IPS-15b (cell line): ENCODE measurements around the gene PRR16.
"Not testable (repeated sequence)": the region's sequence is repeated elsewhere in the genome, so short reads cannot be mapped to it uniquely, and the experiment has no call there.

Experiments used
- H3K27me3 ChIP-seq: one replicate; pipeline ENCODE4 v1.6.1; 2013; ENCODE audit warnings: low read length; ENCODE audit not compliant: control insufficient read depth, insufficient read depth
- H3K36me3 ChIP-seq: one replicate; pipeline ENCODE4 v1.6.1; 2013; ENCODE audit warnings: low read length; ENCODE audit not compliant: control insufficient read depth, insufficient read depth
- H3K4me1 ChIP-seq: one replicate; pipeline ENCODE4 v1.6.1; 2013; ENCODE audit warnings: mild to moderate bottlenecking, low read length; ENCODE audit not compliant: control insufficient read depth, insufficient read depth
- H3K4me3 ChIP-seq: one replicate; pipeline ENCODE4 v1.5.1; 2013; ENCODE audit warnings: low read depth, low read length
- H3K9ac ChIP-seq: one replicate; pipeline ENCODE4 v1.6.1; 2013; ENCODE audit warnings: low read depth, mild to moderate bottlenecking, low read length
- H3K9me3 ChIP-seq: one replicate; pipeline ENCODE4 v1.6.1; 2013; ENCODE audit warnings: mild to moderate bottlenecking, low read length; ENCODE audit not compliant: control insufficient read depth, insufficient read depth

Gene PRR16

GRCh38 chr5:120682851-120683250, 218.8 kb downstream of the PRR16 start:
- no peak overlapping the region for H3K4me3 ChIP-seq
- H3K27me3 ChIP-seq: no peaks in the 10 kb centered on the region
- no peak overlapping the region for H3K9ac ChIP-seq
- H3K4me1 ChIP-seq: peaks cover 4% of the 10 kb centered on the region
- H3K36me3 ChIP-seq: no peaks in the 10 kb centered on the region
- no peaks in the 10 kb centered on the region for H3K9me3 ChIP-seq

DNA sequence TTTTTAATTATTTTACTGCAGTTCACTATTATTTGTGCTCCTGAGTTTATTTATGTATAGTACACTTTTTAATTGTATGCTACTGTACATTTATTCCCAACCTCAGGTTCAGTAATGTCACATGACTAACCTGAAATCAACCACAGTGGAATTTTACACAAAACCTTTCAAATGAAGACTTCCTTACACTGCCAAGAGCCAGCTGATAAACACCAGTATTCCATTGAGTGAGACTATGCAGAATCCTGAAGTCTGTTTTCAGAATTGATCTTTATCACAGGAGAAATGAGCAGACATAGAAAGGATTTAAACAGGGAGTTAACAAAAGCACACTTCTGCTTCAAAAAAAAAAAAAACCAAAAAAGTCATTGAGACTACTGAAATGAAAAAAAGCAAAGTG, 219.5 kb downstream of the PRR16 start:
- Histone ChIP-seq H3K27me3 (no peaks in the 10 kb centered on the region), H3K9me3 (no peaks in the 10 kb centered on the region), H3K4me3 (no peak overlapping the region), H3K4me1 (peaks cover 4% of the 10 kb centered on the region), H3K9ac (no peak overlapping the region), H3K36me3 (no peaks in the 10 kb centered on the region)

GRCh38 chr5:120684213-120684612, 220.1 kb downstream of the PRR16 start:
- H3K9ac ChIP-seq: no peak overlapping the region
- peaks cover 4% of the 10 kb centered on the region for H3K4me1 ChIP-seq
- no peak overlapping the region for H3K4me3 ChIP-seq
- no peaks in the 10 kb centered on the region for H3K27me3 ChIP-seq
- H3K36me3 ChIP-seq: no peaks in the 10 kb centered on the region
- no peaks in the 10 kb centered on the region for H3K9me3 ChIP-seq

DNA sequence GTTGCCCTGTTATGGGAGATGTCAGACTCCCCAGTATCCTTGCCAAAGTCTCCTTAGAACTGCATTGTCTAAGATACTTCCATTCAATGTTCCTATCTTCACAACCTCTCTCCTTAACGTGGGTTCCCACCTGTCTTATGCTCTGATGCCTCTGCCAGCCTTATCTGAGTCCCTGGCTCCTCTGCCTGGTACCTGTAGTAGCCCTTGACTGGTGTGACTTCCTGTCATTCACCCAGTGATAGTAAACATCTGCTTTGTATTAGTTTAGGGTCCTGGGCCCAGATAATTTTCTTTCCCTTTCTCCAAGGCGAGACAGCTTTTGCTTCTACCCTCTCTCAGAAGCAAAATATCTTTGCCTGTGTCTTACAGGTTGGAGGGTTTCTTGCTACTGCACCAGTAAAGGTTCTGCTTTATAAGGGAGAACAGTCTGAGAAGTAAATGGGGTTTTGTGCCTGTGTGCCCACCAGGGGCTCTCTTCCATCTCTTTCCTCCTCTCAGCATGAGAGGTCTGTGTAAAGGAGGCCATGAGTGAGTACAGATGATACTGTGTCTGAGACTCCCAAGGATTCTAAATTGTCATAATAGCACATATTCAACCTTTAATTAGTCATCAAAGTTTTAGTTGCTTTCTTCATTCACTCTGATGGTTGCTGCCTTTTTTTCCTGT, 220.8 kb downstream of the PRR16 start:
- Histone ChIP-seq H3K4me3 (no peak overlapping the region), H3K4me1 (peaks cover 4% of the 10 kb centered on the region), H3K36me3 (no peaks in the 10 kb centered on the region), H3K9ac (no peak overlapping the region), H3K27me3 (no peaks in the 10 kb centered on the region), H3K9me3 (no peaks in the 10 kb centered on the region)

- no peaks in the 10 kb centered on the region for H3K9me3 ChIP-seq
- H3K9ac ChIP-seq: no peak overlapping the region
- peaks cover 3% of the 10 kb centered on the region for H3K4me1 ChIP-seq
- no peaks in the 10 kb centered on the region for H3K36me3 ChIP-seq
- no peaks in the 10 kb centered on the region for H3K27me3 ChIP-seq
- no peak overlapping the region for H3K4me3 ChIP-seq
These were observed 226.7 kb downstream of the PRR16 start for GRCh38 chr5:120690621-120691407.

- H3K9ac ChIP-seq: no peak overlapping the region
- no peaks in the 10 kb centered on the region for H3K9me3 ChIP-seq
- H3K36me3 ChIP-seq: no peaks in the 10 kb centered on the region
- no peaks in the 10 kb centered on the region for H3K27me3 ChIP-seq
- H3K4me3 ChIP-seq: no peak overlapping the region
- peaks cover 9% of the 10 kb centered on the region for H3K4me1 ChIP-seq
These were observed 228.2 kb downstream of the PRR16 start for GRCh38 chr5:120692325-120692724.

DNA sequence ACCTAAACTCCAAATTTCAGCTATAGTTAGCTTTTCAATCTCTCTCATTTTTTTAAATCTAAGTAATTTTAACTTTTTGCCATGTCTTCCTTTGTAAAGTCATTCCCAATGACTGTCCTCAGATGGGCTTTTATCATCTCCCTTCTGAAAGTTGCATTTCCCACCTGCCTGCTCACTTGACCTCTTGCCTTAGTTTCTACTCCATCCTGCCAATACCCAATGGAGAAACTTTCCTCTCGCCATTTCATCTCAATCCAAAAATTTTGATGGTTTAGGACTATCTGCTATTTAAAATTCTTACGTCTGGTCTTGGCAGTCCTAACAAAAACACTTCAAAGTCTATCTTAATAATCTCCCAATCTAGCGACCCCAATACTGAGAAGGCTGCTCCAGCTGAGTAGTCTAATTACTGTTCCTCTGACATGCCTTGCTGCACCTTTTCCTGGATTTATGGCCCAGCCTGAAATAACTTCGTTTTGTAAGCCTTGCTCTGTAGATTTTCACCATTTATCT, 231.3 kb downstream of the PRR16 start:
- H3K4me3 ChIP-seq: no peak overlapping the region
- H3K36me3 ChIP-seq: peaks cover 5% of the 10 kb centered on the region
- no peaks in the 10 kb centered on the region for H3K9me3 ChIP-seq
- peaks cover 10% of the 10 kb centered on the region for H3K4me1 ChIP-seq
- no peaks in the 10 kb centered on the region for H3K27me3 ChIP-seq
- H3K9ac ChIP-seq: no peak overlapping the region

DNA sequence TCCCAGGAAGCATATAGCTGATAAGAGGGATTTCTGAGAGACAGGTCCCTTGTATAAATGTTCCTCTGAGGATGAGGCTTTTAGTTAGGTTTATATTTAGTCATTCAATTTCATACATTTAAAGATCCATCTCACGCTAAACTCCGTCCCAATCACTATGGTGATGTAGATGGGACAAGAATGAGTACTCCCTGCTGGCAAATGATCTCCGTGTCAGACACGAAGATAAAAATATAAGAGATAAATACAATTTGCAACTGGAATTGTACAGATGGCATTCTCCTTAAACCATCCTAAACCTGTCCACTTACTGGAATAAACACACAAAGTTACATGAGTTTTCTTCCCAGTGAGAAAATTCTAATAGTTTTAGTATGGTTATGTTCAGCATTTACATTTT, 233.0 kb downstream of the PRR16 start:
- no peaks in the 10 kb centered on the region for H3K9me3 ChIP-seq
- H3K4me1 ChIP-seq: peaks cover 10% of the 10 kb centered on the region
- H3K36me3 ChIP-seq: peaks cover 5% of the 10 kb centered on the region
- H3K4me3 ChIP-seq: peak overlapping the region; percentile 18
- no peaks in the 10 kb centered on the region for H3K27me3 ChIP-seq
- peak overlapping the region; percentile 70 for H3K9ac ChIP-seq

DNA sequence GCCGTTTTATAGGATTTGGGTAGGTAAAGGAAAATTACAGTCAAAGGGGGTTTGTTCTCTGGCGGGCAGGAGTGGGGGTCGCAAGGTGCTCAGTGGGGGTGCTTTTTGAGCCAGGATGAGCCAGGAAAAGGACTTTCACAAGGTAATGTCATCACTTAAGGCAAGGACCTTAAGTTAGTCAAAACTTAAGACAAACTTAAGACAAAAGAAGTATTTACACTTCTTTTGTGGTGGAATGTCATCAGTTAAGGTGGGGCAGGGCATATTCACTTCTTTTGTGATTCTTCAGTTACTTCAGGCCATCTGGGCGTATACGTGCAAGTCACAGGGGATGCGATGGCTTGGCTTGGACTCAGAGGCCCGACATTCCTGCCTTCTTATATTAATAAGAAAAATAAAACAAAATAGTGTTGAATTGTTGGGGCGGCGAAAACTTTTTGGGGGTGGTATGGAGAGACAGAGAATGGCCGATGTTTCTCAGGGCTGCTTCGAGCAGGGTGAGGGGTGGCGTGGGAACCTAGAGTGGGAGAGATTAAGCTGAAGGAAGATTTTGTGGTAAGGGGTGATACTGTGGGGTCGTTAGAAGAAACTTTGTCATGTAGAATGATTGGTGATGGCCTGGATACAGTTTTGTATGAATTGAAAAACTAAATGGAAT, 233.7 kb downstream of the PRR16 start:
- Histone ChIP-seq H3K4me3 (peak overlapping the region; percentile 52), H3K9ac (peak overlapping the region; percentile 47), H3K4me1 (peaks cover 10% of the 10 kb centered on the region)
- H3K27me3 ChIP-seq, H3K9me3 ChIP-seq, H3K36me3 ChIP-seq: not testable (repeated sequence)

DNA sequence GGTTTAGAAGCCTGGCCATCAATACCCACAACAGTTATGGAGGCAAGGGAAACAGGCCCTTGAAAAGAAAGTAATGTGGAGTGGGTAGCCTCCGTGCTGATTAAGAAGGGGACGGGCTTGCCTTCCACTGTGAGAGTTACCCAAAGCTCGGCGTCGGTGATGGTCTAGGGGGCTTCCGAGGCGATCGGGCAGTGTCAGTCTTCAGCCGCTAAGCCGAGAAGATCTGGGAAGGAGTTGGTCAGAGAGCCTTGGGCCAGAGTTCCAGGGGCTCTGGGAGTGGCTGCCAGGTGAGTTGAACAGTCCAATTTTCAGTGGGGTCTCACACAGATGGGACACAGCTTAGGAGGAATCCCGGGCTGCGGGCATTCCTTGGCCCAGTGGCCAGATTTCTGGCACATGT, 236.6 kb downstream of the PRR16 start:
- peak overlapping the region; percentile 54 for H3K9ac ChIP-seq

DNA sequence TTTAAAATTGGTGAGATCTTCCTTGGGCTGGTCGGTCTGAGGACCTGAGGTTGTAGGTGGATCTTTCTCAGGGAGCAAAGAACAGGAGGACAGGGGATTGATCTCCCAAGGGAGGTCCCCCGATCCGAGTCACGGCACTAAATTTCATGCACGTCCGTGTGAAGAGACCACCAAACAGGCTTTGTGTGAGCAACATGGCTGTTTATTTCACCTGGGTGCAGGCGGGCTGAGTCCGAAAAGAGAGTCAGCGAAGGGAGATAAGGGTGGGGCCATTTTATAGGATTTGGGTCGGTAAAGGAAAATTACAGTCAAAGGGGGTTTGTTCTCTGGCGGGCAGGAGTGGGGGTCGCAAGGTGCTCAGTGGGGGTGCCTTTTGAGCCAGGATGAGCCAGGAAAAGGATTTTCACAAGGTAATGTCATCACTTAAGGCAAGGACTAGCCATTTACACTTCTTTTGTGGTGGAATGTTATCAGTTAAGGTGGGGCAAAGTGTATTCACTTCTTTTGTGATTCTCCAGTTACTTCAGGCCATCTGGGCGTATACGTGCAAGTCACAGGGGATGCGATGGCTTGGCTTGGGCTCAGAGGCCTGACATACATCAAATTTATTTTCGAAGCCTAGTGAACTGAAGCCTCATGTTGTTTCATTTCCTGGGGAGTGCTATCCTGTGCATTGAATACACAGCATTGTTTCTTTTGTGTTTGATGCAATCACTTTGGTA, 238.9 kb downstream of the PRR16 start:
- peaks cover 19% of the 10 kb centered on the region for H3K27me3 ChIP-seq
- H3K4me1 ChIP-seq: peaks cover 37% of the 10 kb centered on the region
- peak overlapping the region; percentile 97 for H3K9ac ChIP-seq
- H3K36me3 ChIP-seq, H3K9me3 ChIP-seq: not testable (repeated sequence)
- peak overlapping the region; percentile 74 for H3K4me3 ChIP-seq

More for the DNA sequence above, 236.6 kb downstream of the PRR16 start:
- Histone ChIP-seq H3K4me3 (peak overlapping the region; percentile 52), H3K4me1 (peaks cover 23% of the 10 kb centered on the region)
- H3K27me3 ChIP-seq, H3K36me3 ChIP-seq, H3K9me3 ChIP-seq: not testable (repeated sequence)
